Inflammatory macrophage (primary cell): Measurements from ENCODE around the gene AIFM2.
A peak's percentile ranks its signal among the peaks of the same experiment; 100 is the strongest.
"Not testable (repeated sequence)": the region's sequence is repeated elsewhere in the genome, so short reads cannot be mapped to it uniquely, and the experiment has no call there.

Experiments used
- DNase-seq, 2 donors: peaks; one replicate each; pipeline ENCODE4 v3.0.0-alpha.2; 2020 to 2022

The AIFM2 gene

GRCh38 chr10:70121281-70121949 lies 11.2 kb downstream of the AIFM2 start:
- DNase-seq, result no peak

GRCh38 chr10:70120417-70120816 lies 12.2 kb downstream of the AIFM2 start:
- no peak for DNase-seq

GRCh38 chr10:70119623-70120022 lies 13.0 kb downstream of the AIFM2 start:
- no peak for DNase-seq

- DNase-seq, result no peak
Measured at GRCh38 chr10:70119197-70119596, 13.4 kb downstream of the AIFM2 start.

GRCh38 chr10:70118196-70118595 lies 14.4 kb downstream of the AIFM2 start:
- DNase-seq, result no peak

- no peak for DNase-seq
Measured at GRCh38 chr10:70117646-70118045, 15.0 kb downstream of the AIFM2 start.

GRCh38 chr10:70115948-70116682 lies 16.5 kb downstream of the AIFM2 start:
- DNase-seq, result peak; percentile 13 to 31

GRCh38 chr10:70114902-70115301 lies 17.7 kb downstream of the AIFM2 start:
- DNase-seq, result no peak

GRCh38 chr10:70112071-70112470 lies 20.6 kb downstream of the AIFM2 start:
- no peak for DNase-seq

- DNase-seq, result no peak
Measured at GRCh38 chr10:70111496-70111895, 21.1 kb downstream of the AIFM2 start.

GRCh38 chr10:70109064-70109729 lies 23.4 kb downstream of the AIFM2 start:
- DNase-seq, result no peak

- no peak for DNase-seq
Measured at GRCh38 chr10:70106958-70107791, 25.4 kb downstream of the AIFM2 start.

GRCh38 chr10:70101668-70102067 lies 31.0 kb downstream of the AIFM2 start:
- DNase-seq, result no peak

- DNase-seq, result not testable (repeated sequence)
Measured at GRCh38 chr10:70101068-70101562, 31.5 kb downstream of the AIFM2 start.

- DNase-seq, result no peak
Measured at GRCh38 chr10:70098271-70098670, 34.4 kb downstream of the AIFM2 start.

- no peak for DNase-seq
Measured at GRCh38 chr10:70097459-70097858, 35.2 kb downstream of the AIFM2 start.

- no peak for DNase-seq
Measured at GRCh38 chr10:70096705-70097420, 35.8 kb downstream of the AIFM2 start.

- no peak for DNase-seq
Measured at GRCh38 chr10:70096016-70096704, 36.5 kb downstream of the AIFM2 start.

GRCh38 chr10:70094250-70094649 lies 38.4 kb downstream of the AIFM2 start:
- no peak for DNase-seq

- no peak for DNase-seq
Measured at GRCh38 chr10:70093335-70093944, 39.2 kb downstream of the AIFM2 start.

- DNase-seq, result no peak
Measured at GRCh38 chr10:70092389-70092718, 40.3 kb downstream of the AIFM2 start.
